ENCODE data around the gene TANGO2. TPM values are rescaled to one million over a fixed set of nuclear protein-coding genes. Genes with fewer than 3 reads are reported as not detected.
A peak's percentile ranks its signal among the peaks of the same experiment; 100 is the strongest.

TANGO2 gene
- total RNA-seq, 4 donors from 2014 or later: 31.7 to 56.7 (median 39.0) TPM

DNA sequence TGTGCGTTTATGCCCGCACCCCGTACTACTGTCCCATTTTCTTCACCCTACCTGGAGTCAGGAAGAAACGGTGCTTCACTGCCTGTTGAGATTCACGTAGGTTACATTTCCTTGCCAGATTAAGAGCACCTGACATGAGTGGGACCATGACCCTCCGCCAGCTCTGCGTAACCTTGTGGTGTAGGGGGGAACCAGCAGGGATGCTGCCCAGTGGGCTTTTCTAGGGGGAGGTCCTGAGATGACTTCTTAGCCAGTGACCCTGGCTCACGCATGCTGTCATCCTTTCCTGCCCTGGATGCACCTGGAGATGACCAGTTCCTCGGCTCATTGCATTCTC is 3.3 kb upstream of the TANGO2 start:
- Histone ChIP-seq H3K36me3 (no peaks in the 10 kb centered on the region), H3K27ac (no peak overlapping the region), H3K4me1 (peaks cover 0 to 61% (median 31%) of the 10 kb centered on the region in 4 donors), H3K9me3 (no peaks in the 10 kb centered on the region), H3K27me3 (no peaks in the 10 kb centered on the region), H3K4me3 (peak overlapping the region in 1 of 4 donors; percentile 88)
- DNase-seq (ENCODE audit: low spot score in 2 of 2): no peak
- TF ChIP-seq EP300 (IDR thresholded peaks at IDR 0.05) (no peak), POLR2A (IDR thresholded peaks at IDR 0.05) (no peak), CTCF (IDR thresholded peaks at IDR 0.05) (no peak)
- WGBS, 2 donors: 73 to 80% methylated on average over 7 to 9 of the region's 9 CpGs

DNA sequence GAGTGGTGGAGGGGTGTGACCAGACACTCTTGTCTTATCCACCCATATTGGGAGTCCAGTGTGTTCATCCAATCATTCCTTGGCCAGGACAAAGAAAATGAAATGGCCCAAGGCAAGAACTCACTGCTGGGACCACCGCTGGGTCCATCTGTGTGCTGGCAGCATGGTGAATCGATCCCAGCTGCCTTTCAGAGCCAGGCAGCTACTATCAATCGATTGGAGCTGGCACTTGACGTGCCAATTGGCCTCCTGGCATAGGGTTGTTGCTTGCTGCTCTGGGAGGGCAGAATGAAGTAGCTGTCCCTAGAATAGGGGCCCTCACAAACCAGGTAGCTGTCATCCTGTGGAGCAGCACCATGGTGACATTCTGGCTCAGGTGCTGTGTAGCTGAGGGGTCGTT is 2.9 kb upstream of the TANGO2 start:
- 93 to 95% methylated on average over 5 of the region's 5 CpGs for WGBS, 2 donors
- H3K4me1 ChIP-seq: peaks cover 0 to 61% (median 30%) of the 10 kb centered on the region in 4 donors
- no peaks in the 10 kb centered on the region for H3K27me3 ChIP-seq
- no peak overlapping the region for H3K27ac ChIP-seq
- TF ChIP-seq CTCF (IDR thresholded peaks at IDR 0.05) (no peak), POLR2A (IDR thresholded peaks at IDR 0.05) (no peak), EP300 (IDR thresholded peaks at IDR 0.05) (no peak)
- no peaks in the 10 kb centered on the region for H3K36me3 ChIP-seq
- no peaks in the 10 kb centered on the region for H3K9me3 ChIP-seq
- DNase-seq (ENCODE audit: low spot score in 2 of 2): no peak
- no peak overlapping the region for H3K4me3 ChIP-seq

- H3K27me3 ChIP-seq: no peaks in the 10 kb centered on the region
- TF ChIP-seq CTCF (IDR thresholded peaks at IDR 0.05) (no peak), EP300 (IDR thresholded peaks at IDR 0.05) (no peak), POLR2A (IDR thresholded peaks at IDR 0.05) (no peak)
- H3K27ac ChIP-seq: peak overlapping the region; percentile 66 to 93 (median 86)
- peaks cover 0 to 8% (median 0%) of the 10 kb centered on the region in 3 donors for H3K36me3 ChIP-seq
- no peak for DNase-seq (ENCODE audit: low spot score in 2 of 2)
- 79 to 86% methylated on average over 8 of the region's 8 CpGs for WGBS, 2 donors
- peaks cover 0 to 52% (median 24%) of the 10 kb centered on the region in 4 donors for H3K4me1 ChIP-seq
- H3K4me3 ChIP-seq: peak overlapping the region in 3 of 4 donors; percentile 52 to 97 (median 53)
- H3K9me3 ChIP-seq: no peaks in the 10 kb centered on the region
Observed at GRCh38 chr22:20019661-20020532, 1.0 kb upstream of the TANGO2 start.

DNA sequence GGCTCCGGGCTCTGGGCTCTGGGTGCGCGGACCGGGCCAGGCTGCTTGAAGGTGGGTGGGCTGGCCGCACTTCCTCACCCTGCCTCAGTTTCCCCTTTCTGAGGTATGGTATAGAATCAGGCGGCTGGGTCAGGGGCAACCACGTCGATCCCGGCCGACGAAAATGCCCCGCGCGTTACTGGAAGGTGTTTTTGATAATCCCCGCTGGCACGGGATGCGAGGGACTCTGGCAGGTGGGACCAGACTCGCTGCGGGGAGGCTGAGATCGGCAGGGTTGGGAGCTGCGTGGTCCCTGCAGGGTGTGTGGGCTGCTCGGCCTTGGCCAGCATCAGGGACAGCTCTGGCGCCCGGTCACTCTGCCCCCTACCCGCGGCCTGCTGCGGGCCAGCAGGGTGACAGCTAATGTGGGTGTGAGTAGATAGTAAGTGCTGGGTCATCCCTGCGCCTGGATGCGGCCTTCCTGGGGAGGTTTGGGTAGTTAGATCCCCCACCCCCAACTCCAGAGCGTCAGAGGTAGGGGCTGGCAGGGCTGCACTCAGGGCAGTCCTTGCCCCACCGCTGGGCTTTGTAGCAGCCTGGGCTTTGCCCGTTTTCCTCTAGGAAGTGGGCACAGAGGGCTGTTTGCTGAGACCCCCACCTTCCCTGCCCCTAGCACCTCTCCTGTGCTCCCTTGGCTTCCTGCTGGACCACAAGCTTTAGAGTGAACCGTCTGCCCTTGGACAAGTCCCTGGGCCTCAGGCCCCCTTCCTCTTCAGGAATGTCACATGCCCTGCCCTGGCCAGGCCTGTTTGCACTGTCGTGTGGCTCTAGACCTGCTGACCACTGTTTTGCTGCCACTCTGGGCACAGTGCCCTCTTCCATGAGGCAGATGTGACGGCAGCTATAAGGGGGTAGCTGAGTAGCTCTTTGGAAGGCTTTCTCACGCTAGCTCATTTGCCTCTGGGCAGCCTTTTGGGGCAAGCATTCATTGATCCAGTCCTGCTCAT is 579 bp downstream of the TANGO2 start:
- 2 to 5% methylated on average over 13 to 25 of the region's 36 CpGs for WGBS, 2 donors
- Histone ChIP-seq H3K27me3 (no peaks in the 10 kb centered on the region), H3K4me3 (peak overlapping the region; percentile 65 to 97 (median 83)), H3K27ac (peak overlapping the region; percentile 66 to 93 (median 86)), H3K9me3 (no peaks in the 10 kb centered on the region), H3K4me1 (peaks cover 0 to 38% (median 20%) of the 10 kb centered on the region in 4 donors), H3K36me3 (peaks cover 0 to 8% (median 0%) of the 10 kb centered on the region in 3 donors)
- DNase-seq (ENCODE audit: low spot score in 2 of 2): peak in 1 of 2 donors; percentile 50
- TF ChIP-seq POLR2A (IDR thresholded peaks at IDR 0.05) (peak in 1 of 2 donors; percentile 31), CTCF (IDR thresholded peaks at IDR 0.05) (no peak), EP300 (IDR thresholded peaks at IDR 0.05) (peak in 1 of 2 donors; percentile 81)
